Smooth muscle cell (in vitro differentiated cells): ENCODE results near the gene LVRN. TPM values are rescaled to one million over a fixed set of nuclear protein-coding genes. Genes with fewer than 3 reads are reported as not detected.

Experiments
- DNase-seq: peaks from one replicate; lab custom pipeline; 2025; ENCODE audit not compliant: unreplicated experiment; lab: John Stamatoyannopoulos, UW
- H2AFZ ChIP-seq: fragments of 200-600 bp; sonication (generic); 2 replicates; pipeline ENCODE4 v1.6.0; 2016; ENCODE audit warnings: antibody characterized with exemption, low read depth, mild to moderate bottlenecking
- H3F3A ChIP-seq: fragments of 200-600 bp; sonication (generic); 2 replicates; pipeline ENCODE4 v1.6.0; 2017; ENCODE audit warnings: antibody characterized with exemption, low read depth
- H3K27ac ChIP-seq: fragments of 200-600 bp; sonication (generic); 2 replicates; pipeline ENCODE4 v1.5.1; 2016; ENCODE audit warnings: low read depth, mild to moderate bottlenecking
- H3K27me3 ChIP-seq: fragments of 200-600 bp; sonication (generic); 2 replicates; pipeline ENCODE4 v1.6.1; 2016; ENCODE audit warnings: low read depth, mild to moderate bottlenecking
- H3K36me3 ChIP-seq: fragments of 200-600 bp; sonication (generic); 2 replicates; pipeline ENCODE4 v1.5.1; 2016; ENCODE audit warnings: low read depth
- H3K4me1 ChIP-seq: fragments of 200-600 bp; sonication (generic); 2 replicates; pipeline ENCODE4 v1.5.1; 2016; ENCODE audit warnings: low read depth
- H3K4me2 ChIP-seq: fragments of 200-600 bp; sonication (generic); 2 replicates; pipeline ENCODE4 v1.6.0; 2016; ENCODE audit warnings: mild to moderate bottlenecking
- H3K4me3 ChIP-seq: fragments of 200-600 bp; sonication (generic); 2 replicates; pipeline ENCODE4 v1.5.1; 2016; ENCODE audit warnings: mild to moderate bottlenecking
- H3K79me2 ChIP-seq: fragments of 200-600 bp; sonication (generic); 2 replicates; pipeline ENCODE4 v1.6.0; 2016; ENCODE audit warnings: low read depth, mild to moderate bottlenecking
- H3K9ac ChIP-seq: fragments of 200-600 bp; sonication (generic); 2 replicates; pipeline ENCODE4 v1.6.0; 2016; ENCODE audit warnings: low read depth
- H3K9me3 ChIP-seq: fragments of 200-600 bp; sonication (generic); replicated peaks from 2 replicates; pipeline ENCODE4 v1.5.1; 2016; ENCODE audit warnings: low read depth
- H4K20me1 ChIP-seq: fragments of 200-600 bp; sonication (generic); 2 replicates; pipeline ENCODE4 v1.6.0; 2016; ENCODE audit warnings: low read depth
- CTCF ChIP-seq: fragments of 200-600 bp; sonication (generic); IDR thresholded peaks from 2 replicates; pipeline ENCODE4 v1.5.1; 2017; ENCODE audit warnings: borderline replicate concordance, mild to moderate bottlenecking, antibody characterized with exemption; ENCODE audit not compliant: insufficient read depth, poor library complexity, severe bottlenecking
- WGBS: methylation state at CpG from one replicate; pipeline ENCODE4 v1.1.7; 2016; ENCODE audit warnings: low lambda C conversion rate; 5-methylcytosine and 5-hydroxymethylcytosine counted together
- polyA plus RNA-seq: library from polyadenylated mRNA; unstranded; fragments of >200 nt; fragmentation: Nextera tagmentation; extraction: Ambion mirVana; gene quantifications from 2 replicates; pipeline ENCODE4 v1.2.1, GENCODE V29; 2016
- total RNA-seq: library from RNA; depleted of rRNA; stranded (reverse); fragments of >200 nt; gene quantifications from 2 replicates; pipeline ENCODE4 v1.2.3, GENCODE V29; 2014

LVRN gene
- total and polyA plus RNA-seq, 2 experiments from 2014 or later: 0.72 to 0.87 TPM

GRCh38 chr5:115930630-115931337 is 31.5 kb upstream of the LVRN start:
- Histone ChIP-seq H3F3A (no peaks in the 10 kb centered on the region), H4K20me1 (no peaks in the 10 kb centered on the region)

GRCh38 chr5:115932991-115933390 is 29.3 kb upstream of the LVRN start:
- H3K27ac ChIP-seq: no peak overlapping the region
- no peak overlapping the region for H3K9ac ChIP-seq
- WGBS: 93% methylated on average over 6 of the region's 6 CpGs
- H4K20me1 ChIP-seq: no peaks in the 10 kb centered on the region
- H2AFZ ChIP-seq: no peak overlapping the region
- no peaks in the 10 kb centered on the region for H3K4me1 ChIP-seq
- no peak for TF ChIP-seq CTCF
- no peaks in the 10 kb centered on the region for H3K79me2 ChIP-seq
- H3K36me3 ChIP-seq: no peaks in the 10 kb centered on the region
- H3K4me2 ChIP-seq: no peak overlapping the region
- no peak overlapping the region for H3K4me3 ChIP-seq
- no peaks in the 10 kb centered on the region for H3K9me3 ChIP-seq
- no peaks in the 10 kb centered on the region for H3F3A ChIP-seq
- no peaks in the 10 kb centered on the region for H3K27me3 ChIP-seq
- no peak for DNase-seq

More at GRCh38 chr5:115930630-115931337, 31.5 kb upstream of the LVRN start:
- no peak for TF ChIP-seq CTCF
- Histone ChIP-seq H3K4me3 (no peak overlapping the region), H3K36me3 (no peaks in the 10 kb centered on the region), H3K27me3 (no peaks in the 10 kb centered on the region), H3K4me1 (no peaks in the 10 kb centered on the region), H3K79me2 (no peaks in the 10 kb centered on the region), H3K27ac (no peak overlapping the region), H2AFZ (no peak overlapping the region), H3K9ac (no peak overlapping the region), H3K4me2 (no peak overlapping the region), H3K9me3 (no peaks in the 10 kb centered on the region)
- DNase-seq: no peak
- WGBS: 87% methylated on average over 4 of the region's 4 CpGs

GRCh38 chr5:115934388-115934974 is 27.8 kb upstream of the LVRN start:
- no peak overlapping the region for H3K9ac ChIP-seq
- no peak overlapping the region for H3K4me2 ChIP-seq
- H3F3A ChIP-seq: no peaks in the 10 kb centered on the region
- H4K20me1 ChIP-seq: no peaks in the 10 kb centered on the region
- no peaks in the 10 kb centered on the region for H3K79me2 ChIP-seq
- no peak for TF ChIP-seq CTCF
- H3K36me3 ChIP-seq: no peaks in the 10 kb centered on the region
- no peak overlapping the region for H3K27ac ChIP-seq
- 93% methylated on average over 10 of the region's 10 CpGs for WGBS
- DNase-seq: no peak
- no peaks in the 10 kb centered on the region for H3K27me3 ChIP-seq
- H3K4me3 ChIP-seq: no peak overlapping the region
- peaks cover 6% of the 10 kb centered on the region for H3K4me1 ChIP-seq
- H3K9me3 ChIP-seq: no peaks in the 10 kb centered on the region
- H2AFZ ChIP-seq: no peak overlapping the region
